Fibroblast of lung (primary cell): ENCODE data around the gene INTS4. TPM values are rescaled to one million over a fixed set of nuclear protein-coding genes. Genes with fewer than 3 reads are reported as not detected.
"Not testable (repeated sequence)": the region's sequence is repeated elsewhere in the genome, so short reads cannot be mapped to it uniquely, and the experiment has no call there.

Source experiments
- DNase-seq, 2 donors: peaks; one replicate each; pipeline versions ENCODE4 v3.0.0 to v3.0.0-alpha.2; 2010; ENCODE audit warnings: low read depth in 2 of 2
- H2AFZ ChIP-seq: 2 replicates; pipeline ENCODE4 v1.5.1; 2012; ENCODE audit warnings: low read length, control low read depth, inconsistent platforms
- H3K27ac ChIP-seq: 2 replicates; pipeline ENCODE4 v1.5.1; 2011; ENCODE audit warnings: low read length, control low read depth; ENCODE audit not compliant: insufficient read depth
- H3K27me3 ChIP-seq: 2 replicates; pipeline ENCODE4 v1.5.1; 2011; ENCODE audit warnings: mild to moderate bottlenecking, low read length; ENCODE audit not compliant: control insufficient read depth, insufficient read depth
- H3K36me3 ChIP-seq: 2 replicates; pipeline ENCODE4 v1.5.1; 2011; ENCODE audit warnings: low read length; ENCODE audit not compliant: control insufficient read depth, insufficient read depth
- H3K4me1 ChIP-seq: 2 replicates; pipeline ENCODE4 v1.5.1; 2011; ENCODE audit warnings: low read length; ENCODE audit not compliant: control insufficient read depth, insufficient read depth; ENCODE audit errors: extremely low read depth
- H3K4me2 ChIP-seq: 2 replicates; pipeline ENCODE4 v1.5.1; 2011; ENCODE audit warnings: low read length, control low read depth; ENCODE audit not compliant: insufficient read depth; ENCODE audit errors: extremely low read depth
- H3K4me3 ChIP-seq, 4 experiments: fragments of 200-600 bp in 1 of 4; sonication (generic) in 1 of 4; replicated peaks in 1 of 4; 2 replicates each; pipeline ENCODE4 v1.5.1; 2011 to 2016; ENCODE audit warnings: low read length in 4 of 4, low read depth in 3 of 4, mild to moderate bottlenecking in 3 of 4, control low read depth in 2 of 4, inconsistent platforms in 1 of 4, mixed read lengths in 1 of 4; ENCODE audit not compliant: insufficient read depth in 1 of 4; ENCODE audit errors: control extremely low read depth in 1 of 4
- H3K79me2 ChIP-seq: 2 replicates; pipeline ENCODE4 v1.5.1; 2012; ENCODE audit warnings: mild to moderate bottlenecking, low read length, inconsistent platforms; ENCODE audit not compliant: control insufficient read depth, insufficient read depth
- H3K9ac ChIP-seq: 2 replicates; pipeline ENCODE4 v1.5.1; 2011; ENCODE audit warnings: mild to moderate bottlenecking, low read length, control low read depth; ENCODE audit not compliant: insufficient read depth
- H3K9me3 ChIP-seq: 2 replicates; pipeline ENCODE4 v1.5.1; 2012; ENCODE audit warnings: low read depth, low read length; ENCODE audit not compliant: control insufficient read depth, insufficient read depth
- H4K20me1 ChIP-seq: 2 replicates; pipeline ENCODE4 v1.5.1; 2011; ENCODE audit warnings: low read length; ENCODE audit not compliant: control insufficient read depth, insufficient read depth; ENCODE audit errors: extremely low read depth
- EZH2 ChIP-seq: IDR thresholded peaks from 2 replicates; pipeline ENCODE4 v1.5.1; 2012; ENCODE audit warnings: low read length, control low read depth, mild to moderate bottlenecking; ENCODE audit errors: missing control alignments
- polyA plus RNA-seq, 2 donors: library from polyadenylated mRNA; depleted of rRNA in 1 of 2; stranded (reverse) in 1 of 2; unstranded in 1 of 2; fragments of >200 nt; gene quantifications; 2 replicates each; pipeline ENCODE4 v1.2.1, GENCODE V29; 2011 to 2012; ENCODE audit warnings: missing spikeins in 1 of 2
- total RNA-seq: library from RNA; depleted of rRNA; stranded (reverse); fragments of >200 nt; gene quantifications from 2 replicates; pipeline ENCODE4 v1.2.1, GENCODE V29; 2014
- TF ChIP-seq, protein P1 (sequence below), 2 donors: IDR thresholded peaks in 1 of 2; conservative IDR thresholded peaks in 1 of 2; 1 replicate in 1 of 2; 2 replicates in 1 of 2; pipeline ENCODE4 v1.5.1; 2011 to 2012; ENCODE audit warnings: low read length in 2 of 2, control low read depth in 1 of 2, inconsistent platforms in 1 of 2, low read depth in 1 of 2, mild to moderate bottlenecking in 1 of 2

Gene INTS4
- total and polyA plus RNA-seq, 2 donors (not counting 1 experiment from before 2014, with no cell fraction given), result 17.2 to 38.6 TPM

DNA sequence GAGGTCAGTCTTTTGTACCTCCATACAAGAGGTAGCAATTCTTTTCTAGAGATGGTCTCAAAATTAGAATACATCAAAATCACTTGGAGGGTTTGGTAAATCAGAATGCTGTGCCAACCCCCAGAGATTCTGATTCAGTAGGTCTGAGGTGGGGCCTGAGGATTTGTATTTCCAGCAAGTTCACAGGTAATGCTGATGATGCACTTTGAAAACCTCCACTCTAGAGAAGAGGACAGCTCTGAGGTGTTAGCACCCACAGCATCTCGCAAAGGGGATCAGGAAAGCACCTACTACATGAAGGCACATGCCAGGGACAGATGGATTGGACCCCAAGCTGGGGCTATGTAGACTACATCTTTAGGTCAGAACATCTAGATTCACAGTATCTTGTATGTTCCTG lies 21.4 kb upstream of the INTS4 start:
- DNase-seq, result no peak
- no peak for TF ChIP-seq EZH2
- TF ChIP-seq, protein P1, sequence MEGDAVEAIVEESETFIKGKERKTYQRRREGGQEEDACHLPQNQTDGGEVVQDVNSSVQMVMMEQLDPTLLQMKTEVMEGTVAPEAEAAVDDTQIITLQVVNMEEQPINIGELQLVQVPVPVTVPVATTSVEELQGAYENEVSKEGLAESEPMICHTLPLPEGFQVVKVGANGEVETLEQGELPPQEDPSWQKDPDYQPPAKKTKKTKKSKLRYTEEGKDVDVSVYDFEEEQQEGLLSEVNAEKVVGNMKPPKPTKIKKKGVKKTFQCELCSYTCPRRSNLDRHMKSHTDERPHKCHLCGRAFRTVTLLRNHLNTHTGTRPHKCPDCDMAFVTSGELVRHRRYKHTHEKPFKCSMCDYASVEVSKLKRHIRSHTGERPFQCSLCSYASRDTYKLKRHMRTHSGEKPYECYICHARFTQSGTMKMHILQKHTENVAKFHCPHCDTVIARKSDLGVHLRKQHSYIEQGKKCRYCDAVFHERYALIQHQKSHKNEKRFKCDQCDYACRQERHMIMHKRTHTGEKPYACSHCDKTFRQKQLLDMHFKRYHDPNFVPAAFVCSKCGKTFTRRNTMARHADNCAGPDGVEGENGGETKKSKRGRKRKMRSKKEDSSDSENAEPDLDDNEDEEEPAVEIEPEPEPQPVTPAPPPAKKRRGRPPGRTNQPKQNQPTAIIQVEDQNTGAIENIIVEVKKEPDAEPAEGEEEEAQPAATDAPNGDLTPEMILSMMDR (conservative IDR thresholded peaks at IDR 0.05 in 1 of 2, IDR thresholded peaks at IDR 0.05 in 1 of 2; ENCODE audit: low read depth in 1 of 2, low read length in 2 of 2), result no peak
- H2AFZ ChIP-seq, result no peak overlapping the region
- H3K36me3 ChIP-seq, result no peaks in the 10 kb centered on the region
- no peaks in the 10 kb centered on the region for H3K79me2 ChIP-seq
- no peak overlapping the region for H3K27ac ChIP-seq
- no peaks in the 10 kb centered on the region for H3K4me1 ChIP-seq
- H3K27me3 ChIP-seq, result no peaks in the 10 kb centered on the region
- no peak overlapping the region for H3K9ac ChIP-seq
- H3K4me3 ChIP-seq, result no peak overlapping the region
- no peaks in the 10 kb centered on the region for H4K20me1 ChIP-seq
- H3K9me3 ChIP-seq, result no peaks in the 10 kb centered on the region
- no peak overlapping the region for H3K4me2 ChIP-seq

DNA sequence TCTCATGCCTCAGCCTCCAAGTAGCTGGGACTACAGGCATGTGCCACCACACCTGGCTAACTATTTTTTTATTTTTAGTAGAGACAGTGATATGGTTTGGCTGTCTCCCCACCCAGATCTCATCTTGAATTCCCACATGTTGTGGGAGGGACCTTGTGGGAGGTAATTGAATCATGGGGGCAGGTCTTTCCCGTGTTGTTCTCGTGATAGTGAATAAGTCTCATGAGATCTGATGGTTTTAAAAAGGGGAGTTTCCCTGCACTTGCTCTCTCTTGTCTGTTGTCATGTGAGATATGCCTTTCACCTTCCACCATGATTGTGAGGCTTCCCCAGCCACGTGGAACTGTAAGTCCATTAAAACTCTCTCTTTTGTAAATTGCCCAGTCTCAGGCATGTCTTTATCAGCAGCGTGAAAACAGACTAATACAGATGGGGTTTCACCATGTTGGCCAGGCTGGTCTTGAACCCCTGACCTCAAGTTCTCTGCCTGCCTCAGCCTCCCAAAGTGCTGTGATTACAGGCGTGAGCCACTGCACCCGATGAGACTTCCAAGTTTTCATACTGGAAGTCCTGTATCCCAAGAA lies 20.6 kb upstream of the INTS4 start:
- not testable (repeated sequence) for H3K27ac ChIP-seq

DNA sequence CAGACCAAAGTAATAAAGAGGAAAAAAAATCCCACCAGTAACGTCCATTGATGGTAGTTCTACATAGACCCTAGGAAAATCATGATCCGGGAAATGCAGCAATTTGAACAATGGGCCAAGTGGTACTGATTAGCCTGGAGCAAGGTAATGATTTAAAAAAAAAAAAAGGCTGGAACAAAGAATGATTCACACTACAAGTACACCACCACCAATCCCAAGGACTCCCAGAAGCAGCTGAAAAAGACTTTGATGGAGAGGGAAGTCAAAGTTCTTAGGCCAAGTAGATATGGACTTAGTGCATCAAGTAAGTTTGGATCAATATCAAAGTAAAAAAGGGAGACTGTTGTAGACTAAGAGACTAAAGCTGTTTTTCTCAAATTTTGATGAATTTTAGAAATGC lies 16.8 kb upstream of the INTS4 start:
- Histone ChIP-seq H3K9me3 (no peaks in the 10 kb centered on the region), H3K9ac (no peak overlapping the region), H4K20me1 (no peaks in the 10 kb centered on the region), H3K27me3 (no peaks in the 10 kb centered on the region), H2AFZ (no peak overlapping the region), H3K4me1 (no peaks in the 10 kb centered on the region), H3K4me3 (no peak overlapping the region), H3K27ac (no peak overlapping the region), H3K36me3 (no peaks in the 10 kb centered on the region), H3K4me2 (no peak overlapping the region), H3K79me2 (no peaks in the 10 kb centered on the region)
- no peak for DNase-seq
- TF ChIP-seq, protein P1 (conservative IDR thresholded peaks at IDR 0.05 in 1 of 2, IDR thresholded peaks at IDR 0.05 in 1 of 2; ENCODE audit: low read depth in 1 of 2, low read length in 2 of 2), result no peak
- no peak for TF ChIP-seq EZH2

More for the DNA sequence above, 20.6 kb upstream of the INTS4 start:
- H3K4me2 ChIP-seq, H3K4me3 ChIP-seq, H4K20me1 ChIP-seq, H2AFZ ChIP-seq, H3K36me3 ChIP-seq, H3K27me3 ChIP-seq, H3K9ac ChIP-seq, H3K79me2 ChIP-seq, H3K9me3 ChIP-seq, DNase-seq, H3K4me1 ChIP-seq: not testable (repeated sequence)
